ENCODE data around the gene NCK2.

DNA sequence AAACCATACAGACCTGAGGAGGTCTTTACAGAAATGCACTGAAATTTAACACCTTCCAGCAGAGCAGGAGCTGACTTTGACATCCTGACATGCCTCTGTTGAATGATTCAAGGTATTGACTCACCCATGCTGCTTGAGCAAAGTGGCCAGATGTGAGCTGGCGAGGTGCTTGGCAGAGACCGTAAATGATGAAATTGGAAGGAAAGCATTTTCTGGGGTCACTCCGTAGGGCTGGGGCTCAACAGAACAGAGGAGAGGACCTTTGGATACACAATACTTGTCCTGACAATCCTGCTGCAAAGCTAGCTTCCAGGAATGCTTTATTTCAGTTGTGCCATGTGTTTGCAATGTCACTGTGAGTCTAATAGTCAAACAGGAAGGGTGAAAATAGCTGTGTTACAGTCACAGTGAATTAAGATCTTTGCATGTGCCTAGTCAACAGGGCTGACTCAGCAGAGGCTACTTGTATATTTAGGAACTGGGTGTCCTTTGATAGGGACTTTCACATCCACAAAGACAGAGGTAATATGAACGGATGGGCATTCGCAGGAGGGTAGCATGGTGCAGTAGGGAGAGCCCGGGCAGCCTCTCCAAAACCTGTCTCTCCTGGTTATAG lies 31.6 kb upstream of the NCK2 start:
- no peak for TF ChIP-seq CTCF (conservative IDR thresholded peaks at IDR 0.05; ENCODE audit: low read depth, low read length)
- TF ChIP-seq EZH2phosphoT487 (IDR thresholded peaks at IDR 0.05; ENCODE audit: borderline replicate concordance, low read length) = no peak
- TF ChIP-seq EZH2 (IDR thresholded peaks at IDR 0.05; ENCODE audit: low read length, unreplicated experiment) = no peak
